Measurements from ENCODE around the gene TIGD1. TPM values are rescaled to one million over a fixed set of nuclear protein-coding genes. Genes with fewer than 3 reads are reported as not detected.
A peak's percentile ranks its signal among the peaks of the same experiment; 100 is the strongest.

TIGD1 gene
- total and polyA plus RNA-seq, 12 donors: 1.4 to 6.9 (median 2.0) TPM

DNA sequence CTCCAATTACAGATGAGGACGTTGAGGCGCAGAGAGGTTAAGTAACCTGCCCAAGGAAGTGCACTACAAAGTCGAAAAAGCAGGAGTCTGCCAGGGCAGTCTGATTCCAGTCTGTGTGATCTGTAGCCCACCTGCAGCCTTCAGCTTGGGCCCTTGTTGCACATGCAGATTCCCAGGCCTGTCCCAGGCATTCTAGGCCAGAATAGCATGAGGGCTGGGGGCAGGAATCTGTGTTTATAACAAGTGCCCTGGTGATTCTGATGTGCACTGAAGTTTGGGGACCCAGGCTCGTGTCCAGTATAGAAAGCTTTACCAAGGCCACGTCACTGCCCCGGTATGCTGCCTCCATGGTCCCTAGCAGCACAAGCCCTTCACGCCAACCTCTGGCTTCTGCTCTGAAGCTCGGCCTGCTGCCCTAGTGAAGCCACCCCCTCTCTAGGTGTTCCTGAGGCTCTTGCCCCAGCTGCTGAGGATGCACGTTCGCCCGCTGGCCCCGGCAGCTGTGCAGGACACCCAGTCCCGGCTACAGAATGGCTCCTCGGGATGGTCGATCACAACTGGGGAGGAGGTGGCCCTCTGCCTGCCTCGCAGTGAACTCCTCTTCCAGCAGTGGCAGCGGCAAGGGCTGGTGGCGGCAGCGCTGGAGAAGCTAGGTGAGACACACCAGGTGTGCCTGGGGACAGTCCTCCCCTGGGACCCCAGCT, 6.3 kb downstream of the TIGD1 start:
- 92 to 94% methylated on average over 19 of the region's 19 CpGs for WGBS, 2 donors
- intact Hi-C loops (cut with DNase I): no loop called here

GRCh38 chr2:232543491-232543890, 6.9 kb downstream of the TIGD1 start:
- Histone ChIP-seq H3K4me3 (no peak overlapping the region), H3K27me3 (peaks cover 0 to 10% (median 0%) of the 10 kb centered on the region in 7 donors), H3K36me3 (peaks cover 0 to 13% (median 0%) of the 10 kb centered on the region in 9 donors), H3K4me1 (peaks cover 0 to 32% (median 0%) of the 10 kb centered on the region in 9 donors), H3K9me3 (peaks cover 0 to 6% (median under 1%) of the 10 kb centered on the region in 11 donors), H3K27ac (no peak overlapping the region)
- 89 to 92% methylated on average over 14 of the region's 14 CpGs for WGBS, 2 donors
- ATAC-seq (peak in 1 of 8 donors; percentile 21), DNase-seq (no peak)
- TF ChIP-seq CTCF (IDR thresholded peaks at IDR 0.05): no peak
- intact Hi-C loops (cut with DNase I): no loop called here

More for the DNA sequence above, 6.3 kb downstream of the TIGD1 start:
- peaks cover 0 to 10% (median 0%) of the 10 kb centered on the region in 7 donors for H3K27me3 ChIP-seq
- no peak overlapping the region for H3K4me3 ChIP-seq
- TF ChIP-seq CTCF (IDR thresholded peaks at IDR 0.05): no peak
- H3K27ac ChIP-seq: no peak overlapping the region
- peaks cover 0 to 31% (median 0%) of the 10 kb centered on the region in 9 donors for H3K4me1 ChIP-seq
- ATAC-seq (no peak), DNase-seq (no peak)
- H3K9me3 ChIP-seq: peaks cover 0 to 12% (median 5%) of the 10 kb centered on the region in 11 donors
- H3K36me3 ChIP-seq: peaks cover 0 to 13% (median 0%) of the 10 kb centered on the region in 9 donors

GRCh38 chr2:232542715-232543467, 7.5 kb downstream of the TIGD1 start:
- Histone ChIP-seq H3K4me3 (no peak overlapping the region), H3K27ac (no peak overlapping the region), H3K9me3 (peaks cover 0 to under 1% (median 0%) of the 10 kb centered on the region in 11 donors), H3K27me3 (peaks cover 0 to 10% (median 0%) of the 10 kb centered on the region in 7 donors), H3K36me3 (peaks cover 0 to 13% (median 0%) of the 10 kb centered on the region in 9 donors), H3K4me1 (peaks cover 0 to 29% (median 0%) of the 10 kb centered on the region in 9 donors)
- 89 to 91% methylated on average over 20 of the region's 20 CpGs for WGBS, 2 donors
- intact Hi-C loops (cut with DNase I): no loop called here
- ATAC-seq: no peak
- no peak for DNase-seq
- TF ChIP-seq CTCF (IDR thresholded peaks at IDR 0.05): no peak

DNA sequence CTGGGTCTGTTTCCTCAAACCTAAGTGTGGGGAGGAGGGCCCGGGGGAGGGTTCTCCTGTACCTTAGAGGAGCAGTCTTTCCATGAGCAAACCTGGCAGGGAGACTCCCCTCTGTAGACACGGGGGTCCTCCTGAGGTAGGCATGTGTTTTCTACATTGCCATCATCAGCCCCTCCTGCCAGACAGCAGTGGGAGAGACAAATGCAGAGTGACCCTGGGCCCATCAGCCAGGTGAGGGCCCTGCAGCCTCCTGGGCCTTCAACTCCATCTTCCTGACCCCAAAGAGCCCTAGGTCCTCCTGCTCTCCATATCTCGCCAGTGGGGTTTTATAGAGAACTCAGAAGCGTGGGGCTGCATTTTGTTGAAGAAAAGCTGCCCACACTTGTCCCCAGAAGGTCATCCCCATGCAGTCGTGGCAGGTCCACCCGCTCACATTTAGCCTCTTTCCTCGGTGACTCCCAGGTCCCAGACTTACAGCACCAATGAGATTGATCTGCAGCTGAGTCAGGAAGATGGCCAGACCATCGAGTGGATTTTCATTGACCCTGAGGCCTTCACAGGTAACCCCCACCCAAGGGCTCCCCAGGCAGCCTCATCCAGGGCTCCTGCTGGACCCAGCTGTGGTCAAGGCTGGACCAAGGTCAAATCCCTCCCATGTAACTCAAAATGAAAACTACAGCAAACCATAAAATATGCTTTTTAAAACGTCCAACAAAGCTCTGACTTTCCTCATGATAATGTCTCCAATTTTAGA, 8.2 kb downstream of the TIGD1 start:
- WGBS, 2 donors: 62 to 73% methylated on average over 9 of the region's 9 CpGs
- no peak for DNase-seq
- Histone ChIP-seq H3K27me3 (peaks cover 0 to 10% (median 0%) of the 10 kb centered on the region in 7 donors), H3K36me3 (peaks cover 0 to 8% (median 0%) of the 10 kb centered on the region in 9 donors), H3K9me3 (no peaks in the 10 kb centered on the region), H3K27ac (no peak overlapping the region), H3K4me1 (peaks cover 0 to 22% (median 0%) of the 10 kb centered on the region in 9 donors), H3K4me3 (no peak overlapping the region)
- intact Hi-C loops (cut with DNase I): no loop called here
- ATAC-seq: no peak
- no peak for TF ChIP-seq CTCF (IDR thresholded peaks at IDR 0.05)
